NCI-H2196 treated with DMSO at 0.1 percent for 48 hours (cell line): ENCODE measurements around the gene IL17REL.

ENCODE experiments used
- DNase-seq: peaks from one replicate; lab custom pipeline; 2025; ENCODE audit not compliant: unreplicated experiment; lab: John Stamatoyannopoulos, UW

Gene IL17REL

DNA sequence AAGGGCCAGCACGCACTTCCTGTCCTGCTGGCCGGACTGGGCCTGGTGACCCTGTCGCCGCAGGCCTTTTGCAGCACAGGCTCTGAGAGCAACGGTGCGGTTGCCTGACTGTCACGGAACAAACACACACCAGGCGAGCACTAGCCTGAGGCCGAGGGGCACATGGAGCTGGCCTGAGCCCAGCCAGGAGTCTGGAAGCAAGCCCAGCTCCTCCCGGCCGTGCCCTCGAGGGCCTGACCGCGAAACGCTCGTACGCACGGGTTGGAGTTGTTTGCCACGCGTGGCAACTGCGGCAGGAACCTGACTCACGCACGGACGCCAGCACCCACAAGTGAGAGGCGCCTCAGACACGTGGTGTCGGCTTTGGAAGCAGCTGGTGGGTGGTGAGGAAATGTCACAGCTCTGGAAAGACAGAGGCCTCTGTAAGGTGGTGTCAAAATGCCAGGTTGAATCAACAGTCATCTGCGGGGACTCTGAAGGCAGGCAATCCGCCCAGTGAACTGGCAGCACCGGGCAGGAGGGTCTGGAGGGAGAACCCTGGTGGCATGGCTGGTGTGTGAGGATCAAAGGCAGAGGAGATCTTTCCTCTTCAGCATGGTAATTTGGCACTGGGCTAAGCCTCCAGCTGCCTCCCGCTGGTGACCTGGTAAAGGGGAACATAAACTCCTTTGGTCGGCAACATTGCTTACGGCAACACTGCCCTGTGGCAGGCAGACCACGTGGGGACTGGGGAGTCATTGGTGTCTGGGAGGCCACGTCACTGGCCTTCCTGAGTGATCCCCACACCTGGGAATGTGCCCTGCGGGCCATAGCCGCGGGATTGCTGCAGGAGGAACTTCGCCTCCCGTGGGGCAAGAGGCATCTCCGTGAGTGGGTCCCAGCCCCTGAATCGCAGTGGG is 15.3 kb upstream of the IL17REL start:
- peak; percentile 44 for DNase-seq

DNA sequence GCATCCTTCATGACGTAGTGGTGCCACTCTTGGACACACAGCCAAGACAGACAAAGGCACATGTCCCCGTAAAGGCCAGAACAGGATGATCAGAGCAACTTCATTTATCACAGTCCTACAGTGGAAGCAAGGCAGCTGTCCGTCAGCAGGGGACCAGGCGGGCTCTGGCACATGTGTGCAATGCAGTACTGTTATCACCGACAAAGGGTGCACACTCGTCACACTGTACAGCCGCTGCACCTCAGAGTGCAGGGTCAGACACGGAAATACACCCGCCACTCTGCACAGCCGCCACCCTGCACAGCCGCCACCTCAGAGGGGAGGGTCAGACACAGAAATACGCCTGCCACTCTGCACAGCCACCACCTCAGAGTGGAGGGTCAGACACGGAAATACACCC is 13.4 kb upstream of the IL17REL start:
- no peak for DNase-seq

DNA sequence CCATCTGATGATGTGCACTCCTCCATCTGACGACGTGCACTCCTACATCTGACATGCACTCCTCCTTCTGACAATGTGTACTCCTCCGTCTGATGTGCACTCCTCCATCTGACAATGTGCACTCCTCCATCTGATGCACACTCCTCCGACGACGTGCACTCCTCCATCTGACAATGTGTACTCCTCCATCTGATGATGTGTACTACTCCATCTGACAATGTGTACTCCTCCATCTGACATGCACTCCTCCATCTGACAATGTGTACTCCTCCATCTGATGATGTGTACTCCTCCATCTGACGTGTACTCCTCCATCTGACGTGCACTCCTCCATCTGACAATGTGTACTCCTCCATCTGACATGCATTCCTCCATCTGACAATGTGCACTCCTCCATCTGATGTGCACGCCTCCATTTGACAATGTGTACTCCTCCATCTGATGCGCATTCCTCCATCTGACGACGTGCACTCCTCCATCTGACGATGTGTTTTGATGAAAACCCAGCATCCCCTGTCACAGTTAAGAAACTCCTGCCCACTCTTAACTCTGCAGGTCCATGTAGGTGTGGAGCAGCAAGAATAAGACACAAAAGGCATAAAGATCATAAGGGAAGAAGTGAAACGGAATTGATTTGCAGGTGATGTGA is 9.7 kb upstream of the IL17REL start:
- DNase-seq, result no peak

DNA sequence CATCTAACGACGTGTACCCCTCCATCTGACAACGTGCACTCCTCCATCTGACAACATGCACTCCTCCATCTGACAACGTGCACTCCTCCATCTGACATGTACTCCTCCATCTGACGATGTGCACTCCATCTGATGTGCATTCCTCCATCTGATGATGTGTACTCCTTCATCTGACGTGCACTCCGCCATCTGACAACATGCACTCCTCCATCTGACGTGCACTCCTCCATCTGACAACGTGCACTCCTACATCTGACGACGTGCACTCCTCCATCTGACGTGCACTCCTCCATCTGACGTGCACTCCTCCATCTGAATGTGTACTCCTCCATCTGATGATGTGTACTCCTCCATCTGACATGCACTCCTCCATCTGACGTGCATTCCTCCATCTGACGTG is 8.0 kb upstream of the IL17REL start:
- no peak for DNase-seq

DNA sequence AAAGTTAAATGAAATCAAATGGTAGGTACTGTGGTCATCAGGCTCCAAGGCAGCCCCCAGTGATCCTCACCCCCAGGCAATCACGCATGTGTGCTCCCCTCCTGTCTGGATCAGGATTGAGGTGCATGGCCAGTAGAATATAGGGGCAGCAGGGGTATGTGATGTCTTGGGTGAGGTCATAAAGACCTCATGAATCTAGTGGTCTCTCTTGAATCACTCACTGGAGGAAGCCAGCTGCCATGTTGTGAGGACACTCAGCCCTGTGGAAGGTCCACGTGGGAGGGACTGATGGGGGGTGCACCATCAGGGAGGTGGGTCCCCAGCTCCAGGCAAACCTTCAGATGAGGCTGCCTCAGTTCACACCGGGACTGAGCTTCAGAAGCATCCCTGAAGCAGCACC is 6.8 kb upstream of the IL17REL start:
- no peak for DNase-seq

DNA sequence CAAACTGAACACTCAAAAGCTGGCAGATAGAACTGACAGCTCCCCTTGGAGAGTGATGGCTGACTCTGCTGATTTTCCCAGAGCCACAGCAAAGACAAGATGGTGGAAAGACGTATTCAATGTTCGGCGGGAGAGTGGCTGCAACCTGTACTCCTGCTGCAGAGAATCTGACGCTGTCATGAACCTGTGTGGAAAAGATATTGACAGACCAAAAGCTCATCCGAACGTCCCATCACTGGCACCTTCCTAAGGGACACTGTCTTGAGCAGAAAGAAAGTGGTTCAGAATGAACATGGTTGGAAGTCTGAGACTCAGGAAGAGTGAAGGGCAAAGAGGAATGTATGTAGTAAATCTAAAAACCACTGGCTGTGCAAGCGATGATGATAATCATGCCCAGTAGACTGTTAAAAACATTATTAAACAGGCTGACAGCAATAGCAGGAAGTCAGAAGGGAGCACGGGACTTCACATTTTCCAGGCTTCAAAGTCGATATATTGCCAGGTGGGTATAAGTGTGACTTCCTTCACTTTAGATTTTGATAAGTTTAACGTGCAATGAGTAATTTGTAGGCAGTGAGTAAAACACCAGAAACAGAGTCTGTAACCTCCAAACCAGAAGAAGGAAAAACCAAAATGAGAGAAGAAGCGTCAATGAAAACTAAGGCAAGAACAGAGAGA is 6.2 kb upstream of the IL17REL start:
- no peak for DNase-seq

GRCh38 chr22:50017701-50018224 is 5.2 kb upstream of the IL17REL start:
- no peak for DNase-seq

- DNase-seq, result no peak
Observed at GRCh38 chr22:50016988-50017700, 4.6 kb upstream of the IL17REL start.

DNA sequence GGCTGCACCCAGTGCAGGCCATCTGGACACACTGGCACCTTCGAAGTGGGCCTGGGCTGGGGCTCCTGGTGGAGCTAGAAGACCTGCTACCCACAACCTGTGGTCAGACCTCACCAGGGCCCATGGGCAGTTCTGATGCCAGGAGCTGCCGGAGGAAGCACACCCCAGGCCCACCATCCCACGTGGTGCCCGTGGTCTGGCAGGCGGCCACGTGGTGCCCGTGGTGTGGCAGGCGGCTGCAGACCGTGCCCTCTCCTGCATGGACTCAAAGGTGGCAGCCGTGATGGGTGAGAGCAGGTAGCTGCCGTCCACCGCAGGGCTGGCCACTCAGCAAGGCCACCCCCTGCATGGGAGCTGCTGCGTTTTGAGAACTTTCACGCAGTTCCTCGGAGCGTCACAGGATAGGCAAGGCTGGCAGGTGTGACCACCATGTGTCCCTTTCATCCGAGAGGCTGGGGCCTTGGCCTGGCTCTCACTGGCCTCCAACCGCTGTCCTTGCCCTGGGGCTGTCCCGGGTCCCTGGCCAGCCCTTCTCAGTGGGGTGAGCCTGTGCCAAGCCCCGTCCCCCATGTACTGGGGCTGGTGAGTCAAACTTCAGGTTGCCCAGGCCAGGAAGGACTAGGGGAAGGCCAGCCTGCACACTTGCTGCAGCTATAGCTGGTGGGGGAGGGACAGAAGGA is 3.9 kb upstream of the IL17REL start:
- DNase-seq, result no peak

GRCh38 chr22:50015451-50016307 is 3.1 kb upstream of the IL17REL start:
- DNase-seq, result no peak

DNA sequence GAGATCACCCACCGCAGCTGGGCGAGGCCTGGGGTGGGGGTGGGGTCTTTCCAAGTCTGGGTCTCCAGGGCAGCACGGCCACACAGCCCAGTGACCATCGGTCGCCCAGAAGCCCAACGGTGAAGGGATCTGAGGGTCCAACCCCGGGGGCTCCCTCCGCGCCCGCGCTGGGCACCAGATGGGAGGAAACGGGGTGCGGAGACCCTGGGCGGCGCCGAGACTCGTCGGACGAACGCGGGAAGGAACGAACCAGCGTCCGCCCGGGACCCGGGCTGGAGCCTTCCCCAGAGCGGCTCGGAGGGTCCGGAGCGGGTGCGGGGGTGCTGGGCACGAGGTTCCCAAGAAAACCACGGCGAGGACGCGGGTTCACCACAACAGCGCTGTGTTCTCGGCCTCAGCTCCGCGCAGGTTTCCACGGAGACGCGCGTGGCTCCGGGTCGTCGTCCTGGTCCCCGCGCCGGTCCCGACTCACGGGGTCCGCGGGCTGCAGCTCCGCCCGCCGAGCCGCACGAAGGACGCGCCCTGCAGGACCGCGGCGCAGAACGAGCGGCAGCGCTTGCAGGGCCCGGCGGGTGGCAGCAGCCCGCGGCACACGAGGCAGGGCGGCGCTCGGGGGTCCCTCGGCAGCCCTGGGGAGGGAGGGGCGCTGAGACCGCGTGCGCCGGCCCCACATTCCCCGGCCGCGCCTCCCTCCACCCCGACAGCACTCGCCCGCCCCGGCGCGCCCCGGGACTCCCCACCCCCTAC is 2.3 kb upstream of the IL17REL start:
- no peak for DNase-seq

GRCh38 chr22:50014053-50014501 is 1.5 kb upstream of the IL17REL start:
- no peak for DNase-seq

- no peak for DNase-seq
Observed at GRCh38 chr22:50011447-50012210, 936 bp downstream of the IL17REL start.

DNA sequence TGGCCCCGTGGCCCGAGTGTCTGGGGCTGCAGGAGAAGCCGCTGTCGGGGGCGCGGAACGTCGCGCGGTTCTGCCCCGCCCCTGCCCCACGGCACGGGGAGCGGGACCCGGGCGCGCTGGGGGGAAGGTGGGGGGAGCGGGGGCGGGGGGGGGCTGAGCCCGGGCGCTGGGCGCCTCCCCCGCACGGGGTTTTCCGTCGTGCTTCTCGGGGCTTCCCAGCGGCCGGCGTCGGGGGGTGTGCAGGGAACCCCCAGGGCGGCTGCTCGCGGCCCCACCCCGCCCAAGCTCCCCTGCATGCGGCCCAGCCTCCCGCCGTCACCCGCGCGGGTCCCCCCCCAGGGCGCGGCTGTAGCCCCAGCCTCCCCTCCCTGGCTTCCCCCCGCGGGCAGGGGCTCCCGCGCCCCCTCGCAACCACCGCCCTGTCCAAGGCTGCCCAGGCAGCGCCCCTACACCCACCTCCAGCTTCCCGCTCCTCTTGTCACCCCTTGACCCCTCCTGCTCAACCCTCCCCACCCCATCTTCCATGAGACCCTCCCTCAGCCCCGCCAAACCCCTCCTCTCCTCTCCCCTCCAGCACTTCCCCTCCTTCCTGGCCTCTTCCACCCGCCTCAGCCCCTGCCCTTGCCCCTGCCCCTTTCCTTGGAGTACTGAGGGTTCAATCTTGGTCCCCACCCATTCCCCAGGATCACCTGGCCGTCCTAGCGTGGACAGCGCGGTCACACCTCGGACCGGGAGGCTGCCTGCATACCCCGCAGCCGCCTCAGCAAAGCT is 1.7 kb downstream of the IL17REL start:
- no peak for DNase-seq

DNA sequence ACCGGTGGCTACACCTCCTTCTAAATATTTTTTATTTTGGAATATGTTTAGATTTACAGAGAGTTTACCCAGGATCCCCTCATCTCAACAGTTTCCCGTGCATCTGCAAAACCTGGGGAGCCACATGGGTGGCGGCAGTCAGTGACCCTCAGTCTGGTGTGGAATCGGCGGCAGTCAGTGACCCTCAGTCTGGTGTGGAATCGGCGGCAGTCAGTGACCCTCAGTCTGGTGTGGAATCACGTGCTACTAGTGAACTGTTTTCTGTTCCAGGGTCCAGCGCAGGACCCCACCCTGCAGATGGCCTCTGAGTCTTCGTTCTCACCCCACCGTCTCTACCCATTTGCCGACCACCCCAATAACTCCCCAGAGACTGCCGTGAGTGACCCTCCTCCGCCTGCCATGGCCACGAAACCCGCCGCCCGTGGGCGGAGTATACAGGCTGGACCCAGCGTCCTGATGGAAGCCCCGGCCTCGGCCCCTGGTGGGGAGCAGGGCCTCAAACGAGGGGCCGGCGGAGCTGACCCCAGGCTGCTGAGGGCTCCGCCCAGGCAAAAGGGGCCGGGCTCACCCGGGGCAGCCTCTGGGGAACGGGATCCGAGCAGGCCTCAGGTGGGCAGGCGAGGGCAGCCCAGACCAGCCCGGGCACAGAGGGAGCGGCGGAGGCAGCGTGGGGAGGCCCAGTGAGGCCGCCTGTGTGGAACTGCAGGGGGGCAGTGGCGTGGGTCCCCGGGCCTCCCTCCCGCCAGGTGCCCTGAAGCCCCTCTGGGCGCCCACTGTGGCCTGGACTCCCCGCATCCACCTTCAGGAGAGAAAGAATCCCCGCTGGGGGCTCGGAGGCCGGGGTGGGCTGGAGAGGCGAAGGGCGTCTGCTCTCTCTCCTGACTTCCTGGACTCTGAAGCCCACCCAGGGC is 2.5 kb downstream of the IL17REL start:
- no peak for DNase-seq

GRCh38 chr22:50009251-50009650 is 3.3 kb downstream of the IL17REL start:
- no peak for DNase-seq
